ENCODE measurements around the gene RRAGB. TPM values are rescaled to one million over a fixed set of nuclear protein-coding genes. Genes with fewer than 3 reads are reported as not detected.
"Not testable (repeated sequence)": the region's sequence is repeated elsewhere in the genome, so short reads cannot be mapped to it uniquely, and the experiment has no call there.

Gene RRAGB
- polyA plus RNA-seq, 1 experiment: 21.4 TPM

DNA sequence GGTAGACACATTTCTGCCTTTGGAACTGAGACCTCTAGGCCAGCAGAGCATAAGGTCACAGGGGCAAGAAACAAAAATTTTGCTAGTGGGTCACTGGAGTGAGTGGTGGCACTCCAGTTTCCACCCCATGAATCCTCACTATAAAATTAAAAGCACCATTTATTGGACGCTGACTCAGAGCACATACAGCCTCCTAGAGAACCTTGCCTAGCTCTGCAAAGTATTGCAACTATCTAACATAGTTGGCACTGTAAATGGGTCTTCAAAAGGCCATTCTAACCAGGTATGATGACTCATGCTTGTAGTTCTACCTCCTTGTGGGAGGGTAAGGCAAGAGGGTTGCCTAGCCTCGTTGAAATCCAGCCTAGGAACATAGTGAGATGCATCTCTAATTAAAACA, 25.1 kb downstream of the RRAGB start:
- POLR2A ChIA-PET: no interaction called here

DNA sequence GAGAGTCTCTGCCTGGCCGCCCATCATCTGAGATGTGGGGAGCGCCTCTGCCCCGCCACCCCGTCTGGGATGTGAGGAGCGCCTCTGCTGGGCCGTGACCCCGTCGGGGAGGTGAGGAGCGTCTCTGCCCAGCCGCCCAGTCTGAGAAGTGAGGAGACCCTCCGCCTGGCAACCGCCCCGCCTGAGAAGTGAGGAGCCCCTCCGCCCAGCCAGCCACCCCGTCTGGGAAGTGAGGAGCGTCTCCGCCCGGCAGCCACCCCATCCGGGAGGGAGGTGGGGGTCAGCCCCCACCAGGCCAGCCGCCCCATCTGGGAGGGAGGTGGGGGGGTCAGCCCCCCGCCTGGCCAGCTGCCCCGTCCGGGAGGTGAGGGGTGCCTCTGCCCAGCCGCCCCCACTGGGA, 30.9 kb downstream of the RRAGB start:
- DNase-seq (ENCODE audit: low read depth); POLR2A ChIA-PET; H3K27me3 ChIP-seq (ENCODE audit: control insufficient read depth, insufficient read depth, low read length); H3K36me3 ChIP-seq (ENCODE audit: control insufficient read depth, insufficient read depth, low read length); H3K4me3 ChIP-seq (ENCODE audit: low read depth, low read length); CTCF ChIA-PET: not testable (repeated sequence)

More for the DNA sequence above, 25.1 kb downstream of the RRAGB start:
- DNase-seq (ENCODE audit: low read depth): no peak
- Histone ChIP-seq H3K36me3 (ENCODE audit: control insufficient read depth, insufficient read depth, low read length) (peaks cover 3% of the 10 kb centered on the region), H3K4me3 (ENCODE audit: low read depth, low read length) (no peak overlapping the region), H3K27me3 (ENCODE audit: control insufficient read depth, insufficient read depth, low read length) (no peaks in the 10 kb centered on the region)
- CTCF ChIA-PET: no interaction called here
- TF ChIP-seq, protein P1, sequence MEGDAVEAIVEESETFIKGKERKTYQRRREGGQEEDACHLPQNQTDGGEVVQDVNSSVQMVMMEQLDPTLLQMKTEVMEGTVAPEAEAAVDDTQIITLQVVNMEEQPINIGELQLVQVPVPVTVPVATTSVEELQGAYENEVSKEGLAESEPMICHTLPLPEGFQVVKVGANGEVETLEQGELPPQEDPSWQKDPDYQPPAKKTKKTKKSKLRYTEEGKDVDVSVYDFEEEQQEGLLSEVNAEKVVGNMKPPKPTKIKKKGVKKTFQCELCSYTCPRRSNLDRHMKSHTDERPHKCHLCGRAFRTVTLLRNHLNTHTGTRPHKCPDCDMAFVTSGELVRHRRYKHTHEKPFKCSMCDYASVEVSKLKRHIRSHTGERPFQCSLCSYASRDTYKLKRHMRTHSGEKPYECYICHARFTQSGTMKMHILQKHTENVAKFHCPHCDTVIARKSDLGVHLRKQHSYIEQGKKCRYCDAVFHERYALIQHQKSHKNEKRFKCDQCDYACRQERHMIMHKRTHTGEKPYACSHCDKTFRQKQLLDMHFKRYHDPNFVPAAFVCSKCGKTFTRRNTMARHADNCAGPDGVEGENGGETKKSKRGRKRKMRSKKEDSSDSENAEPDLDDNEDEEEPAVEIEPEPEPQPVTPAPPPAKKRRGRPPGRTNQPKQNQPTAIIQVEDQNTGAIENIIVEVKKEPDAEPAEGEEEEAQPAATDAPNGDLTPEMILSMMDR (IDR thresholded peaks at IDR 0.05; ENCODE audit: insufficient read depth, low read depth, low read length): no peak

DNA sequence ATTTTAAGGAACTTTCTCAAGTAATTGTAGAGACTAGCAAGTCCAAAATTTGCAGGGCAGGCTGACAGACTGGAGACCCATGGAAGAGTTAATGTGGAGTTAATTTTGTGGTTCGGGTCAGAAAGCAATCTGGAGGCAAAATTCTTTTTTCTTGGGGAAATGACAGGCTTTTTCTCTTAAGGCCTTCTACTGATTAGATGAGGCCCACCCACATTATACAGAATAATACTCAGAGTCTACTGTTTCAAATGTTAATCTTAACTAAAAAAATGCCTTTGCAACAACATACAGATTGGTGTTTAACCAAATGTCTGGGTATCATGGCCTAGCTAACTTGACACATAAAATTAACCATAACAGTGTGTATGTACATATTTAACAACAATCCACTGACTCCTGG, 32.7 kb downstream of the RRAGB start:
- TF ChIP-seq, protein P1 (IDR thresholded peaks at IDR 0.05; ENCODE audit: insufficient read depth, low read depth, low read length): no peak
- CTCF ChIA-PET: no interaction called here
- no peaks in the 10 kb centered on the region for H3K27me3 ChIP-seq (ENCODE audit: control insufficient read depth, insufficient read depth, low read length)
- no peak for DNase-seq (ENCODE audit: low read depth)
- peaks cover 3% of the 10 kb centered on the region; the same call in 1 of the 2 replicates for H3K36me3 ChIP-seq (ENCODE audit: control insufficient read depth, insufficient read depth, low read length)
- POLR2A ChIA-PET: no interaction called here
- no peak overlapping the region for H3K4me3 ChIP-seq (ENCODE audit: low read depth, low read length)

DNA sequence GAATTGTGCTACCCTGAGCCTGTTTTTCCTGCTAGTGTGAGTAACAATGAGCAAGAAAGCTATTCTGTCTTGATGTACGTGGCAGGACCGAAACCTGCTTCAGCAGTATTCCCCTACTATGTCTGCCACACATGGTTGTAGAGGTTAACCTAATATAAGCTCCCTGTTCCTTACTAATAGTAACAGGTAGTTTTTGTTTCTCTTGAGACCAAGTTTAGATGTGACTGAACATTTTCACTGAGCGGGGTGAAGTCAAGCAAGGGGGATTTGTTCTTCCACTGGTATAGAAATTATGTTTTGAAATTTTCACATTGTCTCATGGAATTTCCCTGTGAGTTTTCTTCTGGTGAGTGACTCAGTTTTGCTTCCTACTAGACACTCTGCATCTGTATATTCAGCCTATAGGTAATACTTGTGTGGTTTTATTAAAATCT, 37.3 kb downstream of the RRAGB start:
- ChIA-PET CTCF (no interaction called here), POLR2A (no interaction called here)
- Histone ChIP-seq H3K27me3 (ENCODE audit: control insufficient read depth, insufficient read depth, low read length) (no peaks in the 10 kb centered on the region), H3K4me3 (ENCODE audit: low read depth, low read length) (no peak overlapping the region), H3K36me3 (ENCODE audit: control insufficient read depth, insufficient read depth, low read length) (peaks cover 3% of the 10 kb centered on the region; the same call in 1 of the 2 replicates)
- TF ChIP-seq, protein P1 (IDR thresholded peaks at IDR 0.05; ENCODE audit: insufficient read depth, low read depth, low read length): no peak
- no peak for DNase-seq (ENCODE audit: low read depth)

DNA sequence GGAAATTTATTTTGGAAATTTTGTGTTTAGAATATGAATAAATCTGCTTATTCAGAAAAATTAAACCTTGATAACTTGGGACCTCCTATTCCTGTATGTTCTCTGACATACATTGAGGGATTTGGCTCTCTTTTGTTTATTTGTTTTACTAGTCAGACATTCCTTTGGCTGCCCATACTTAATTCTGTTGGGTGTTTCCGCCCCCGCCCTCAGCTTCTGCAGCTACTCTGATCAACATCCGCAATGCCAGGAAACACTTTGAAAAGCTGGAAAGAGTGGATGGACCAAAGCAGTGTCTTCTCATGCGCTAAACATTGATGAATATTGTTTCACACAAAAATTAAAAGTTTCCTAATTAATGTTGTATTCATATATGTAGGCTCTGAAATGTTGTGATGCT, 40.5 kb downstream of the RRAGB start:
- TF ChIP-seq, protein P1 (IDR thresholded peaks at IDR 0.05; ENCODE audit: insufficient read depth, low read depth, low read length): no peak
- Histone ChIP-seq H3K4me3 (ENCODE audit: low read depth, low read length) (no peak overlapping the region), H3K36me3 (ENCODE audit: control insufficient read depth, insufficient read depth, low read length) (peaks cover 1% of the 10 kb centered on the region; the same call in 1 of the 2 replicates), H3K27me3 (ENCODE audit: control insufficient read depth, insufficient read depth, low read length) (no peaks in the 10 kb centered on the region)
- DNase-seq (ENCODE audit: low read depth): no peak
- CTCF ChIA-PET: no interaction called here
- POLR2A ChIA-PET: no interaction called here

DNA sequence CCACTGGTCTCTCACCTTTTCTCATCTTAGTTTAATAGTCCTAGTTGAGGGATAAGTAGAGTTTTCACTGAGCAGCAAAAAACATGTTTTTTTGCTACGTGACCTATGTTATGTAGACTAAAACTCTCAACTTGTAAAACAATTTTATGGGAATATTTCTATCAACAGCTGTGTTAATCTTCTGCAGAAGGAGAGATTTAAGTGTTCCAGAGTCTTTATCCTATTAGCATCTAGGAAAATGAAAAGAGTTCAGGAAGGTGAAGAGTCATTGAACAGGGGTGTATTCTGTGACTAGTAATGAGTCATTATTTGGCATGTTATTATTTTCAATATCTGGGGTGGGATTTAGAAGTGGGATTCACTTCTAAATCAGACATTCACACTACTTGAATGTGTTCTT, 41.9 kb downstream of the RRAGB start:
- TF ChIP-seq, protein P1 (IDR thresholded peaks at IDR 0.05; ENCODE audit: insufficient read depth, low read depth, low read length): no peak
- ChIA-PET POLR2A (no interaction called here), CTCF (no interaction called here)
- Histone ChIP-seq H3K36me3 (ENCODE audit: control insufficient read depth, insufficient read depth, low read length) (no peaks in the 10 kb centered on the region), H3K4me3 (ENCODE audit: low read depth, low read length) (no peak overlapping the region), H3K27me3 (ENCODE audit: control insufficient read depth, insufficient read depth, low read length) (no peaks in the 10 kb centered on the region)
- DNase-seq (ENCODE audit: low read depth): no peak
